Prostate gland (tissue), 2 donors: ENCODE measurements around the gene ZNF691. TPM values are rescaled to one million over a fixed set of nuclear protein-coding genes. Genes with fewer than 3 reads are reported as not detected.

ENCODE experiments used
- DNase-seq: peaks from one replicate; pipeline ENCODE4 v3.0.0-alpha.2; 2019; ENCODE audit warnings: low spot score
- H3K27ac ChIP-seq, 2 donors: fragments of 200-600 bp; sonication (generic); 2 replicates each; pipeline ENCODE4 v1.5.1; 2017 to 2019
- H3K27me3 ChIP-seq: fragments of 200-600 bp; sonication (generic); replicated peaks from 2 replicates; pipeline ENCODE4 v1.5.1; 2019; ENCODE audit not compliant: insufficient read depth
- H3K36me3 ChIP-seq, 2 donors: fragments of 200-600 bp; sonication (generic); 1 replicate in 1 of 2; 2 replicates in 1 of 2; pipeline versions ENCODE4 v1.5.1 to v1.8.1; 2017 to 2019
- H3K4me1 ChIP-seq: fragments of 200-600 bp; sonication (generic); replicated peaks from 2 replicates; pipeline ENCODE4 v1.5.1; 2019
- H3K4me3 ChIP-seq, 2 donors: fragments of 200-600 bp; sonication (generic); 2 replicates each; pipeline ENCODE4 v1.5.1; 2017 to 2019
- H3K9me3 ChIP-seq: fragments of 200-600 bp; sonication (generic); 2 replicates; pipeline ENCODE4 v1.5.1; 2017
- CTCF ChIP-seq, 4 experiments: fragments of 200-600 bp in 2 of 4; fragments of 450-650 bp in 2 of 4; sonication (generic) in 2 of 4; IDR thresholded peaks; 1 replicate in 3 of 4; 2 replicates in 1 of 4; pipeline ENCODE4 v1.5.1; 2016 to 2019; ENCODE audit warnings: antibody characterized with exemption in 4 of 4, mild to moderate bottlenecking in 2 of 4, moderate library complexity in 2 of 4
- POLR2A ChIP-seq: fragments of 450-650 bp; IDR thresholded peaks from one replicate; pipeline ENCODE4 v1.6.1; 2016; ENCODE audit warnings: antibody characterized with exemption, mild to moderate bottlenecking
- POLR2AphosphoS5 ChIP-seq: sonication (generic); formaldehyde crosslinking; IDR thresholded peaks from one replicate; pipeline ENCODE4 v1.6.1; 2017; ENCODE audit warnings: antibody characterized with exemption
- WGBS: methylation state at CpG from one replicate; pipeline ENCODE4 v1.1.5; 2018; 5-methylcytosine and 5-hydroxymethylcytosine counted together
- intact Hi-C: fragments of 100-400 bp; cut with DNase I; formaldehyde crosslinking; loops from one replicate; pipeline ENCODE4 v1.14.2; 2022
- total RNA-seq, 2 donors: library from RNA; depleted of rRNA; stranded (reverse); fragments of >200 nt; gene quantifications; one replicate each; pipeline ENCODE4 v1.1.0, GENCODE V29; 2016

The ZNF691 gene
- total RNA-seq, 2 donors from 2014 or later: 16.0 to 19.5 TPM

DNA sequence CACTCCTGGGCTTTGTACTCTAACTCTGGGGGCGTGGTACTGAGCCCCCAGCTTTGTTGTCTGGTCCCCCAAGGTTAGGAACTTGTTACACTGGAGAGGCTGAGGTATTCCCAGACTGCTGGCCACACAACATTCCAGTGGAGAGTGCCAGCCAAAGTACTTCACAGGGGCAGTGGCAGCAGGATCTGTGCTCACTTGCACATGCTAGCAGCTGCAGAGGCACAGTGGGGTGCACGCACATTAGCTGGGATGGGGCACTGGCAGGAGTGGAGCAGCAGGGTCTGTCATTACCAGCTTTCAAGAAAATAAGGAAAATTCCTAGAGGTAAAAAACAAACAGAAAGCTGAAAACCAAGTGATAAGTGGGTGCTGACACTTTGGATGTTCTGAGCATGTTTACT lies 31.0 kb downstream of the ZNF691 start:
- WGBS: 44% methylated on average over 2 of the region's 2 CpGs
- H3K36me3 ChIP-seq: no peaks in the 10 kb centered on the region
- no peak overlapping the region for H3K27ac ChIP-seq
- intact Hi-C loops: no loop called here
- DNase-seq: no peak
- no peaks in the 10 kb centered on the region for H3K9me3 ChIP-seq
- TF ChIP-seq CTCF (IDR thresholded peaks at IDR 0.05): no peak
- no peak for TF ChIP-seq POLR2AphosphoS5
- TF ChIP-seq POLR2A: no peak
- H3K4me3 ChIP-seq: no peak overlapping the region
- H3K4me1 ChIP-seq: no peaks in the 10 kb centered on the region
- no peaks in the 10 kb centered on the region for H3K27me3 ChIP-seq

GRCh38 chr1:42880384-42880783 lies 34.0 kb downstream of the ZNF691 start:
- TF ChIP-seq CTCF (IDR thresholded peaks at IDR 0.05) (no peak), POLR2A (no peak), POLR2AphosphoS5 (no peak)
- no peak for DNase-seq
- intact Hi-C loops: no loop called here
- WGBS: 63% methylated on average over 4 of the region's 4 CpGs
- no peaks in the 10 kb centered on the region for H3K4me1 ChIP-seq
- H3K36me3 ChIP-seq: no peaks in the 10 kb centered on the region
- H3K4me3 ChIP-seq: no peak overlapping the region
- H3K27me3 ChIP-seq: no peaks in the 10 kb centered on the region
- H3K9me3 ChIP-seq: no peaks in the 10 kb centered on the region
- no peak overlapping the region for H3K27ac ChIP-seq

GRCh38 chr1:42886046-42886739 lies 39.8 kb downstream of the ZNF691 start:
- H3K27ac ChIP-seq: no peak overlapping the region
- H3K36me3 ChIP-seq: no peaks in the 10 kb centered on the region
- H3K4me3 ChIP-seq: no peak overlapping the region
- DNase-seq: no peak
- 81% methylated on average over 16 of the region's 16 CpGs for WGBS
- H3K4me1 ChIP-seq: no peaks in the 10 kb centered on the region
- no peaks in the 10 kb centered on the region for H3K27me3 ChIP-seq
- H3K9me3 ChIP-seq: no peaks in the 10 kb centered on the region
- intact Hi-C loops: no loop called here
- TF ChIP-seq POLR2AphosphoS5 (no peak), CTCF (IDR thresholded peaks at IDR 0.05) (no peak), POLR2A (no peak)

DNA sequence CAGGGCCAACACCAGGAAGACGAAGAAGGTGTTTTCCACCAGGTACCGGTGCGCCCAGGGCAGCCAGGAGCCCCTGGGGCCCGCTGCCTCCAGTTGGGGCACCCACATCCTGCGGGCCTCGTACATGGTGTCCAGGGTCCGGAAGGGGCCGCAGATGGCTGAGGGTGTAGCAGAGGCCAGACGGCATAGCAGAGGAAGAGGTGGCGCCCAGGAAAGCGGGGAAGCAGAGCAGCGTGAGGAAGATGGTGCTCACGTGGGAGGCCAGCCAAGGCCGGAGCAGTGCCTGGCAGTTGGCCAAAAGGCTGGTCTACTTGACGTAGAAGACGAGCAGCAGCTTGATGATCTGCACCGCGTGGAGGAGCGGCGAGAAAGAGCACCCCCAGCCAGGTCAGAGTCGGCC lies 40.4 kb downstream of the ZNF691 start:
- H3K4me3 ChIP-seq: no peak overlapping the region
- no peaks in the 10 kb centered on the region for H3K4me1 ChIP-seq
- H3K9me3 ChIP-seq: no peaks in the 10 kb centered on the region
- no peak overlapping the region for H3K27ac ChIP-seq
- intact Hi-C loops: no loop called here
- H3K36me3 ChIP-seq: no peaks in the 10 kb centered on the region
- TF ChIP-seq POLR2AphosphoS5 (no peak), POLR2A (no peak), CTCF (IDR thresholded peaks at IDR 0.05) (no peak)
- DNase-seq: no peak
- H3K27me3 ChIP-seq: no peaks in the 10 kb centered on the region
- WGBS: 72% methylated on average over 21 of the region's 21 CpGs

DNA sequence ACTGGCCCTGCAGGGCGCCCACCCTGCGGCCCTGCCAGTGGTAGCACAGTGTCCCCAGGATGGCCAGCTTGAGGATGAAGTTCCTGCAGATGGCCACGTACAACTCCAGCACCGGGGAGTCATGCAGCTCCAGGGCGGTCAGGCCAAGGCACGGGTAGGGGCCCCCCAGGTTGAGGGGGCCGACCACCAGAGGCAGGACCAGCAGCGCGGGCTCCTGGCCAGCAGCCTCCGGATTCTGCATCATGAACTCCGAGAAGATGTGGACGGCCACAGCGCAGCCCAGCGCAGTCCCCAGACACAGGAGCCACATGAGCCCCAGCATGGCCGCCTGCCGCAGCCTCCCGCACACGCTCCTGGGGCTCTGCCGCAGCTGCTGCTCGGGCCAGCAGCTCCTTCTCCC lies 41.0 kb downstream of the ZNF691 start:
- WGBS: 95% methylated on average over 20 of the region's 20 CpGs
- Histone ChIP-seq H3K4me1 (no peaks in the 10 kb centered on the region), H3K36me3 (no peaks in the 10 kb centered on the region), H3K9me3 (no peaks in the 10 kb centered on the region), H3K27ac (no peak overlapping the region), H3K4me3 (no peak overlapping the region), H3K27me3 (no peaks in the 10 kb centered on the region)
- no peak for DNase-seq
- no peak for TF ChIP-seq POLR2AphosphoS5
- TF ChIP-seq CTCF (IDR thresholded peaks at IDR 0.05): no peak
- TF ChIP-seq POLR2A: no peak
- intact Hi-C loops: no loop called here
